ENCODE data around the gene CCDC187.

GRCh38 chr9:136229096-136230065 lies 74.5 kb downstream of the CCDC187 start:
- TF ChIP-seq POLR2A (IDR thresholded peaks at IDR 0.05) (no peak), CTCF (IDR thresholded peaks at IDR 0.05) (no peak)

All from transverse colon (tissue), 3 donors.